ENCODE measurements around the gene R3HDM1.

- TF ChIP-seq, protein P1, sequence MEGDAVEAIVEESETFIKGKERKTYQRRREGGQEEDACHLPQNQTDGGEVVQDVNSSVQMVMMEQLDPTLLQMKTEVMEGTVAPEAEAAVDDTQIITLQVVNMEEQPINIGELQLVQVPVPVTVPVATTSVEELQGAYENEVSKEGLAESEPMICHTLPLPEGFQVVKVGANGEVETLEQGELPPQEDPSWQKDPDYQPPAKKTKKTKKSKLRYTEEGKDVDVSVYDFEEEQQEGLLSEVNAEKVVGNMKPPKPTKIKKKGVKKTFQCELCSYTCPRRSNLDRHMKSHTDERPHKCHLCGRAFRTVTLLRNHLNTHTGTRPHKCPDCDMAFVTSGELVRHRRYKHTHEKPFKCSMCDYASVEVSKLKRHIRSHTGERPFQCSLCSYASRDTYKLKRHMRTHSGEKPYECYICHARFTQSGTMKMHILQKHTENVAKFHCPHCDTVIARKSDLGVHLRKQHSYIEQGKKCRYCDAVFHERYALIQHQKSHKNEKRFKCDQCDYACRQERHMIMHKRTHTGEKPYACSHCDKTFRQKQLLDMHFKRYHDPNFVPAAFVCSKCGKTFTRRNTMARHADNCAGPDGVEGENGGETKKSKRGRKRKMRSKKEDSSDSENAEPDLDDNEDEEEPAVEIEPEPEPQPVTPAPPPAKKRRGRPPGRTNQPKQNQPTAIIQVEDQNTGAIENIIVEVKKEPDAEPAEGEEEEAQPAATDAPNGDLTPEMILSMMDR (conservative IDR thresholded peaks at IDR 0.05; ENCODE audit: low read length) = no peak
- no peak for TF ChIP-seq EZH2phosphoT487 (IDR thresholded peaks at IDR 0.05; ENCODE audit: borderline replicate concordance, low read depth, low read length)
These were observed 30.6 kb downstream of the R3HDM1 start for GRCh38 chr2:135561925-135562324.
